ENCODE results near the gene PLPPR5. TPM values are rescaled to one million over a fixed set of nuclear protein-coding genes. Genes with fewer than 3 reads are reported as not detected.

Gene PLPPR5
- total and polyA plus RNA-seq, 3 donors from 2014 or later = 4.5 to 7.8 (median 4.8) TPM

DNA sequence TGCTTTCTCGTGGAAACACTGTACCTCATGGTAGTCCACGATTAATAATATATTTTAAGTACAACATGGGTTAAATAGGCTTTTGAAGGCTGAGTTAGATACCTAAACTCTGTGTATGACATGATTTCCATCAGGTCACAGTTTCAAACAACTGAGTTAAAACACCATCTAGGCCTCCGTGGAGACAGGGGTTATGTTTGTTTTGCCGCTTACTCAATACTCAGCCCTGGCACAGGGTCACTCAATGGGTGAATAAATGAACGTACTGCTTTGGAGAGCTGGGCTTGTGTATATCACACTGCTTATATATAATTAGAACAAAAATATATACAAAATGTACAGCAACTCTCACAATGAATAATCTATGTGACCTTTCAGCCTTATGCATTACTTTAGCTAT lies 72.5 kb downstream of the PLPPR5 start:
- WGBS, 2 donors = 81 to 82% methylated on average over 5 of the region's 5 CpGs
- Histone ChIP-seq H3K9me3 (no peaks in the 10 kb centered on the region), H3K4me3 (no peak overlapping the region), H3K27me3 (no peaks in the 10 kb centered on the region), H3K27ac (no peak overlapping the region), H3K36me3 (ENCODE audit: low read depth, missing control alignments) (no peaks in the 10 kb centered on the region), H3K4me1 (no peaks in the 10 kb centered on the region)
- no peak for DNase-seq
- TF ChIP-seq, protein P1, sequence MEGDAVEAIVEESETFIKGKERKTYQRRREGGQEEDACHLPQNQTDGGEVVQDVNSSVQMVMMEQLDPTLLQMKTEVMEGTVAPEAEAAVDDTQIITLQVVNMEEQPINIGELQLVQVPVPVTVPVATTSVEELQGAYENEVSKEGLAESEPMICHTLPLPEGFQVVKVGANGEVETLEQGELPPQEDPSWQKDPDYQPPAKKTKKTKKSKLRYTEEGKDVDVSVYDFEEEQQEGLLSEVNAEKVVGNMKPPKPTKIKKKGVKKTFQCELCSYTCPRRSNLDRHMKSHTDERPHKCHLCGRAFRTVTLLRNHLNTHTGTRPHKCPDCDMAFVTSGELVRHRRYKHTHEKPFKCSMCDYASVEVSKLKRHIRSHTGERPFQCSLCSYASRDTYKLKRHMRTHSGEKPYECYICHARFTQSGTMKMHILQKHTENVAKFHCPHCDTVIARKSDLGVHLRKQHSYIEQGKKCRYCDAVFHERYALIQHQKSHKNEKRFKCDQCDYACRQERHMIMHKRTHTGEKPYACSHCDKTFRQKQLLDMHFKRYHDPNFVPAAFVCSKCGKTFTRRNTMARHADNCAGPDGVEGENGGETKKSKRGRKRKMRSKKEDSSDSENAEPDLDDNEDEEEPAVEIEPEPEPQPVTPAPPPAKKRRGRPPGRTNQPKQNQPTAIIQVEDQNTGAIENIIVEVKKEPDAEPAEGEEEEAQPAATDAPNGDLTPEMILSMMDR (IDR thresholded peaks at IDR 0.05) = no peak
- TF ChIP-seq POLR2A (IDR thresholded peaks at IDR 0.05) = no peak
- intact Hi-C loops (cut with DNase I; ENCODE audit: low total_unique reads) = no loop called here

DNA sequence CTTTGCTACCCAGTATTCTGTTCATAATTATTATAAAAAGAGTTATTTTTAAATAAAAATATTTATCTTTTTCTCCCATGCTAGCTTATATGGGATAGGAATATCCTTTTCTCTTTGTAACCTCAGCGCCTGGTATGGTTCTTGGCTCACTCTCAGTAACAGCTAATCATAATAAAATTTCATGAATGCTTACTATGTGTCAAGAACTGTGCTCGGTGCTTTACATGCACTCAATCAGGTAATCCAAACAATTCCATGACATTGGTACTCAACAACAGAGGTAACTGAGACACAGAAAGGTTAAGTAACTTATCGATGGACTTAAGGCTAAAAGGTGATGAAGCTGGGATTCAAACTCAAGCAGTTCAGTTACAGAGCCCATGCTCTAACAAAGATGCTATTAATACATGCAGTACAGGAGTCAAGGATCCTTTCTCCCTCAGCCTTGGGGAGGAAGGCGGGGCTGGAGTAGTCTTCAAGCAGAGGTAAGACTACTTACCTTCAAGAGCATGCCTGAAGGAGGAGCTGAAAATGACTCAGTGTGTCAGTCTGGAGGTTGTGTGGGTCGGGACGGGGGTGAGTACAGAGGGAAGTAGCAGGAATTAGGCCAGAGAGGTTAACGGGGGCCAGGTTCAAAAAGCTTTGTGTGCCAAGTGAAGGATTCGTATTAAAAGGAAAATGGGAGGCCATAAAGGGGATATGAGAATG lies 73.4 kb downstream of the PLPPR5 start:
- 78 to 82% methylated on average over 8 of the region's 8 CpGs for WGBS, 2 donors
- Histone ChIP-seq H3K4me3 (no peak overlapping the region), H3K27ac (no peak overlapping the region), H3K4me1 (no peaks in the 10 kb centered on the region), H3K9me3 (no peaks in the 10 kb centered on the region), H3K27me3 (no peaks in the 10 kb centered on the region), H3K36me3 (ENCODE audit: low read depth, missing control alignments) (no peaks in the 10 kb centered on the region)
- TF ChIP-seq POLR2A (IDR thresholded peaks at IDR 0.05) = no peak
- TF ChIP-seq, protein P1 (IDR thresholded peaks at IDR 0.05) = no peak
- intact Hi-C loops (cut with DNase I; ENCODE audit: low total_unique reads) = no loop called here
- DNase-seq = no peak

DNA sequence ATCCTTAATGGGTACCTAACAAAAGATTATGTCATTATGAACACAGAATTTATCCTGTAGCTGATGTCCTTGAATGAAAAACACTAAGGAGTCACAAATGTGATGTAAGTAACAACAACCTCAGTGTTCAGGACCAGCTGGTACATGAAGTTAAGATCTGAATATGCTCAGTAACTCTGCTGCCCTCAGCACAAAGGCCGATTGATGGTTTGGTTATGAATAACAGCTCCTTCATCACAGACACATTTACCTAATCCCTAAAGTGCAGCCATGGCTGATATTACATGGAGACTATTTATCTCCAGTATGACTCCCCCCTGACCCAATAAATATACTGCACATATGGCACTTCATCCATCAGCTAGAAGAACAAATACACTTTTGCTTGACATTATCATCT lies 75.2 kb downstream of the PLPPR5 start:
- 55 to 58% methylated on average over 1 of the region's 1 CpG for WGBS, 2 donors
- H3K4me1 ChIP-seq = no peaks in the 10 kb centered on the region
- TF ChIP-seq, protein P1 (IDR thresholded peaks at IDR 0.05) = no peak
- TF ChIP-seq POLR2A (IDR thresholded peaks at IDR 0.05) = no peak
- no peak overlapping the region for H3K4me3 ChIP-seq
- DNase-seq = no peak
- intact Hi-C loops (cut with DNase I; ENCODE audit: low total_unique reads) = no loop called here
- no peaks in the 10 kb centered on the region for H3K27me3 ChIP-seq
- H3K27ac ChIP-seq = no peak overlapping the region
- H3K9me3 ChIP-seq = no peaks in the 10 kb centered on the region
- H3K36me3 ChIP-seq (ENCODE audit: low read depth, missing control alignments) = no peaks in the 10 kb centered on the region

DNA sequence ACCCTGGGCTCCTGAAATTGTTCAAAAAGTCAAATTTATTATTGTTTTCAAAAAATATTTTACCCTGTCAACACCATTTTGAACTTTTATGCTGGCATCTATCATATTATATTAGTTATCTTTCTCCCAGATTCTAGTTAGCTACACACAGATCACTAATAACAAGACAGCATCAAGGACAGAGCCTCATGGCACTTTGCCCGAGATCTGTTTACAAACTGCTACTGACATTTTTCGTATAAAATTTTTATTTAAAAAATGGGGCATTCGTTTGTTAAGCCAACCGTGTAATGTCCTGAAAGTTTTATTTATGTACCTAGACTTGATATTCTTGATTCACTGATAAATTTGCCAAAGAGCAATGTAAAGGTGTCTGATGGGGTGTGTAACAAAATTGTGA lies 78.1 kb downstream of the PLPPR5 start:
- 73 to 74% methylated on average over 4 of the region's 4 CpGs for WGBS, 2 donors
- intact Hi-C loops (cut with DNase I; ENCODE audit: low total_unique reads) = no loop called here

More for the DNA sequence above, 78.1 kb downstream of the PLPPR5 start:
- TF ChIP-seq POLR2A (IDR thresholded peaks at IDR 0.05) = no peak
- TF ChIP-seq, protein P1 (IDR thresholded peaks at IDR 0.05) = no peak
- Histone ChIP-seq H3K4me1 (no peaks in the 10 kb centered on the region), H3K27ac (no peak overlapping the region), H3K4me3 (no peak overlapping the region), H3K36me3 (ENCODE audit: low read depth, missing control alignments) (no peaks in the 10 kb centered on the region), H3K9me3 (no peaks in the 10 kb centered on the region), H3K27me3 (no peaks in the 10 kb centered on the region)
- no peak for DNase-seq
